ENCODE measurements around the gene GRIA4. TPM values are rescaled to one million over a fixed set of nuclear protein-coding genes. Genes with fewer than 3 reads are reported as not detected.

GRIA4 gene
- total and polyA plus RNA-seq, 2 donors, result 3.1 TPM; not detected in 1

DNA sequence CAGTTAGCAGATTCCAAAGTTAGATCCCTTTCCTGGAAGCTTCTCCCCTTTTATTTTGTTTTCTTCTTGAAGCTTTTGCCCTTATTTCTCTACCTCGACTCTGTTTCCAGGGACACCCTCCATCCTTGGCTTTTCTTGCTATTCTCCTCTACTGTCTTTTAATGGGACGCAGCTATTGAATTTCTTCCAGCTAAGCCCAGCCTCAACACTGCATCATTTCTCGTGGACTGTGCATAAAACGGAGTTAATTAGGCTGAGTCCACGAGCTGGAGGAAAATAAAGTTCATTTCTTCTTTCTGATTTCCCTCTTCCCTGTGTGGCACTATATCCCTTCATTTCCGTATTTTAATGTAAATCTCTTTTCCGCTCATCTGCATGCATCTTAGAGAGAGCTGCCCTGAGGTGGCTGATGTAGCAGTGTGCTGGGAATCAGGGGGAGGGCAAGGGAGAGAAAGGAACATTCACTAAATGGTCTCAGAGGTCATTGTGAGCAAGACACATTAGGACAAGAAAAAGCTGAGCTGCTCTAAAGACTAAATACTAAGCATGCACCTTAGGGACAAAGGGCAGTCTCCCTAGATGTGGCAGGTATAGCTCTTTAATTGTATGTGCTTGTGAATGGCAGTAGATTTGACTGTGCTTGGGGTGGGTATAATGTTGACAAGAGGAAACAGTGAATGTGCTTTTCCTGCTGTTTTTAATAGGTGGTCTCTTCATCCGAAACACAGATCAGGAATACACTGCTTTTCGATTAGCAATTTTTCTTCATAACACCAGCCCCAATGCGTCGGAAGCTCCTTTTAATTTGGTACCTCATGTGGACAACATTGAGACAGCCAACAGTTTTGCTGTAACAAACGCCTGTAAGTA, 1.9 kb downstream of the GRIA4 start:
- Histone ChIP-seq H3K27ac (ENCODE audit: low read depth) (no peak overlapping the region), H3K4me3 (ENCODE audit: low read depth, low read length) (no peak overlapping the region)
- WGBS, result 38% methylated on average over 12 of the region's 12 CpGs

DNA sequence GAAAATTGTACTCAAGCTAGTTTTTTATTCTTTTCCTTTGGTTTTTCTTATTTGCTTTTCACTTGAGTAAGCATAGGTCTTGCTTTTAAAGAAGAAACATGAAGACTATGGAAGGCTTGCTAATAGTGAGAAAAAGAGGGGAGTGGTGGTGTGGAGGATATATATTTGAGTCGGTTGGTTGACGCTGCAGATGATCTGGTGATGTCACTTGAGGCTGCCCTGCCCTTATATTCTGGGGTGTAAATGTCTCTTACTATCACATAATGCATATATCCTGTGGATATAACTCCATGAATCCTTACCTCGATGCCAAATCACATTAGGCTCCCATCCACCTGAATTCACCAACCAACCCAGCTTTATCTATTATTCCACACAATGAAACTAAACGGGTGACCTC, 2.9 kb downstream of the GRIA4 start:
- H3K27ac ChIP-seq (ENCODE audit: low read depth), result no peak overlapping the region

More for the DNA sequence above, 1.9 kb downstream of the GRIA4 start:
- no peak for DNase-seq (ENCODE audit: extremely low spot score)
- Histone ChIP-seq H3K4me1 (ENCODE audit: insufficient read depth) (no peaks in the 10 kb centered on the region), H3K36me3 (ENCODE audit: insufficient read depth) (no peaks in the 10 kb centered on the region)

GRCh38 chr11:105613183-105613582, 3.3 kb downstream of the GRIA4 start:
- no peak overlapping the region for H3K27ac ChIP-seq (ENCODE audit: low read depth)
- H3K4me3 ChIP-seq (ENCODE audit: low read depth, low read length), result no peak overlapping the region
- no peaks in the 10 kb centered on the region for H3K4me1 ChIP-seq (ENCODE audit: insufficient read depth)
- DNase-seq (ENCODE audit: extremely low spot score), result no peak
- H3K36me3 ChIP-seq (ENCODE audit: insufficient read depth), result no peaks in the 10 kb centered on the region

More for the DNA sequence above, 2.9 kb downstream of the GRIA4 start:
- WGBS, result 87% methylated on average over 4 of the region's 4 CpGs
- no peak for DNase-seq (ENCODE audit: extremely low spot score)
- Histone ChIP-seq H3K4me3 (ENCODE audit: low read depth, low read length) (no peak overlapping the region), H3K4me1 (ENCODE audit: insufficient read depth) (no peaks in the 10 kb centered on the region), H3K36me3 (ENCODE audit: insufficient read depth) (no peaks in the 10 kb centered on the region)

DNA sequence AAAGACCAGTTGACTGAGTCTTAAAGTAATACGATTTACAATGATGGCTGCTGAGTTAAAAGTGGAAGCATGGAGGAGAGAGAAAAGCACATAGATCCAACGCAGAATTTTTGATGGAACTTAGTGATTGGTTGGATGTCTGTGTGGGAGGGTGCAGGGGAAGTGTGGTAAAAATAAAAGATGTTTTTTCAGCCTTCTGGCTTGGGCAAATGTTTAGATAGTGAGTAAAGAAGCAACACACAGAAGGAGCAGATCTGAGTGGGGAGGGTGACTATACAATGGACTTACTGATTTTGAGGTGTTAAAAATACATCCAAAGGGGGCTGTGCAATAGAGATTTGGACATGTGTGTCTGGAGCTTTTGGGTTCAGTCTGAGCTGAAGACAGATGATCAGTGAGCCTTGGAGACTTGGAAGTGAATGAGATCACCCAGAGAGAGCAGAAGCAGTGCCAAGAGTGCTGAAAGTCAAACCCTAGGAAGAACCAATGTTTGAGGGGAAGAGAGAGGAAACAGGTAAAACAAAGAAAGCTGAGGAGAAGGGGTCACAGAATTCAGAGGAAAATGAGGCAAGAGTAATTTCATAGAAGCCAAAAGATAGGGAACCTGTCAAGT, 8.6 kb downstream of the GRIA4 start:
- WGBS, result 86% methylated on average over 2 of the region's 2 CpGs
- Histone ChIP-seq H3K36me3 (ENCODE audit: insufficient read depth) (no peaks in the 10 kb centered on the region), H3K4me3 (ENCODE audit: low read depth, low read length) (no peak overlapping the region), H3K27ac (ENCODE audit: low read depth) (no peak overlapping the region), H3K4me1 (ENCODE audit: insufficient read depth) (no peaks in the 10 kb centered on the region)
- DNase-seq (ENCODE audit: extremely low spot score), result no peak

DNA sequence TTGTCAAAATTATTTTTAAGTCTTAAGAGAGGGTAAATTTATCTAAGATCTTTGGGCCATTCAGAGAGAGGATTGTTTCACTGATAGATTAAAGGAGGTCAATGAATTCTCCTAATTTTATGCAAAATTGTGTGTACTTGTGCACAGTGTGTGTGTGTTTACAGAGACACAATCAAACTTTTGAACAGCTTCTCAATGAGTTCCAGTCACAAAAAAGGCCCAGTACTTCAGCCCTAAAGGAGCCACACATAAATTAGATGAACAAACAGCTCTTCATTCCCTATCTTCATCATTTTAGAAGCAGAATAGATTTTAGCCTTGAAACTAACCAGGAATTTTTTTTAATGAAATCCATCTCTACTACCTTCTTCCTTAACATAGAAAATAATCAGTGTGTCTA, 9.7 kb downstream of the GRIA4 start:
- H3K4me1 ChIP-seq (ENCODE audit: insufficient read depth), result no peaks in the 10 kb centered on the region
- no peak overlapping the region for H3K27ac ChIP-seq (ENCODE audit: low read depth)
- no peak overlapping the region for H3K4me3 ChIP-seq (ENCODE audit: low read depth, low read length)
- DNase-seq (ENCODE audit: extremely low spot score), result no peak
- H3K36me3 ChIP-seq (ENCODE audit: insufficient read depth), result no peaks in the 10 kb centered on the region

GRCh38 chr11:105622016-105622415, 12.1 kb downstream of the GRIA4 start:
- H3K4me1 ChIP-seq (ENCODE audit: insufficient read depth), result no peaks in the 10 kb centered on the region
- no peak overlapping the region for H3K4me3 ChIP-seq (ENCODE audit: low read depth, low read length)
- H3K27ac ChIP-seq (ENCODE audit: low read depth), result no peak overlapping the region
- WGBS, result 43% methylated on average over 2 of the region's 2 CpGs
- H3K36me3 ChIP-seq (ENCODE audit: insufficient read depth), result no peaks in the 10 kb centered on the region
- no peak for DNase-seq (ENCODE audit: extremely low spot score)

GRCh38 chr11:105632316-105632715, 22.4 kb downstream of the GRIA4 start:
- H3K4me3 ChIP-seq (ENCODE audit: low read depth, low read length), result no peak overlapping the region
- DNase-seq (ENCODE audit: extremely low spot score), result no peak
- H3K36me3 ChIP-seq (ENCODE audit: insufficient read depth), result no peaks in the 10 kb centered on the region
- H3K27ac ChIP-seq (ENCODE audit: low read depth), result no peak overlapping the region
- H3K4me1 ChIP-seq (ENCODE audit: insufficient read depth), result no peaks in the 10 kb centered on the region

GRCh38 chr11:105635466-105635865, 25.6 kb downstream of the GRIA4 start:
- WGBS, result 85% methylated on average over 4 of the region's 4 CpGs
- H3K27ac ChIP-seq (ENCODE audit: low read depth), result no peak overlapping the region

DNA sequence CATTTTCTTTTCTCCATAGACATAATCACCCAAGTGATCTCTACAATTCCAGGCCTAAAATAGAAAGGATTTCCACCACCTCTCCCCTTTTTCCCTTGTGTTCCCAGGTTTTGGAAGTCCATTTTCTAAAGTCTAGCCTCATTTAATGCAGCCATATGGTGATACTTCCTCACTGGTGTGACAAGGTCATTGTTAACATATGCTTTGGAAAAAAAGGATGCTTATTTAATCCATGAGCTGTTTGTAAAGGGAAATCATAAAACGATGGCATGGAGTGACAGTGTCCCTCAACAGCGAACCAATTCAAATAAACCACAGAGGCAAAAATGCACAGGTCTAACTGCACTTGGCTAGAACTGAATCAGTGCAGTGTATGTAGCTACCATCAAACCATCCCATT, 26.6 kb downstream of the GRIA4 start:
- Histone ChIP-seq H3K4me3 (ENCODE audit: low read depth, low read length) (no peak overlapping the region), H3K4me1 (ENCODE audit: insufficient read depth) (no peaks in the 10 kb centered on the region), H3K36me3 (ENCODE audit: insufficient read depth) (no peaks in the 10 kb centered on the region), H3K27ac (ENCODE audit: low read depth) (no peak overlapping the region)
- DNase-seq (ENCODE audit: extremely low spot score), result no peak
- 56% methylated on average over 2 of the region's 2 CpGs for WGBS

More at GRCh38 chr11:105635466-105635865, 25.6 kb downstream of the GRIA4 start:
- no peak for DNase-seq (ENCODE audit: extremely low spot score)
- Histone ChIP-seq H3K36me3 (ENCODE audit: insufficient read depth) (no peaks in the 10 kb centered on the region), H3K4me3 (ENCODE audit: low read depth, low read length) (no peak overlapping the region), H3K4me1 (ENCODE audit: insufficient read depth) (no peaks in the 10 kb centered on the region)

DNA sequence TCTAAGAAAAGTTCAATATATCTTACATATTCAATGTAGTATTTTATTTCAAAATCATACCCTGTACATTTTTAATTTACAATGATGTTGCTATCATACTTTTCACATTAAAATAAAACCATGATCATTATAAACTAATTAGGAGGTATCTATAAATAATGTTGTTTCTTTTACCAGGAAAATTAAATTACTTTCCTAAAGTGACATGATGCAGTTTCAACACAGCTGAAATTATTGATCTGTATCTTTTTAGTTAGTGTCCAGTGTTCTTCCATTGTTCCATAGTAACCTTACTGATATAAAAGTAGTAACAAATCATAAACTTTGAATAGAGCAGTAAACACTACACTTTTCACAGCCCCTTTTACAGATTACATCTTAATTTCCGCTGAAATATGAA, 29.7 kb downstream of the GRIA4 start:
- DNase-seq (ENCODE audit: extremely low spot score), result no peak
- Histone ChIP-seq H3K36me3 (ENCODE audit: insufficient read depth) (no peaks in the 10 kb centered on the region), H3K4me3 (ENCODE audit: low read depth, low read length) (no peak overlapping the region), H3K27ac (ENCODE audit: low read depth) (no peak overlapping the region), H3K4me1 (ENCODE audit: insufficient read depth) (no peaks in the 10 kb centered on the region)
- WGBS, result 86% methylated on average over 1 of the region's 1 CpG

- Histone ChIP-seq H3K4me1 (ENCODE audit: insufficient read depth) (no peaks in the 10 kb centered on the region), H3K4me3 (ENCODE audit: low read depth, low read length) (no peak overlapping the region), H3K27ac (ENCODE audit: low read depth) (no peak overlapping the region), H3K36me3 (ENCODE audit: insufficient read depth) (no peaks in the 10 kb centered on the region)
- no peak for DNase-seq (ENCODE audit: extremely low spot score)
Measured at GRCh38 chr11:105641433-105641832, 31.6 kb downstream of the GRIA4 start.

GRCh38 chr11:105642870-105643269, 33.0 kb downstream of the GRIA4 start:
- Histone ChIP-seq H3K27ac (ENCODE audit: low read depth) (no peak overlapping the region), H3K36me3 (ENCODE audit: insufficient read depth) (no peaks in the 10 kb centered on the region), H3K4me1 (ENCODE audit: insufficient read depth) (no peaks in the 10 kb centered on the region), H3K4me3 (ENCODE audit: low read depth, low read length) (no peak overlapping the region)
- DNase-seq (ENCODE audit: extremely low spot score), result no peak

DNA sequence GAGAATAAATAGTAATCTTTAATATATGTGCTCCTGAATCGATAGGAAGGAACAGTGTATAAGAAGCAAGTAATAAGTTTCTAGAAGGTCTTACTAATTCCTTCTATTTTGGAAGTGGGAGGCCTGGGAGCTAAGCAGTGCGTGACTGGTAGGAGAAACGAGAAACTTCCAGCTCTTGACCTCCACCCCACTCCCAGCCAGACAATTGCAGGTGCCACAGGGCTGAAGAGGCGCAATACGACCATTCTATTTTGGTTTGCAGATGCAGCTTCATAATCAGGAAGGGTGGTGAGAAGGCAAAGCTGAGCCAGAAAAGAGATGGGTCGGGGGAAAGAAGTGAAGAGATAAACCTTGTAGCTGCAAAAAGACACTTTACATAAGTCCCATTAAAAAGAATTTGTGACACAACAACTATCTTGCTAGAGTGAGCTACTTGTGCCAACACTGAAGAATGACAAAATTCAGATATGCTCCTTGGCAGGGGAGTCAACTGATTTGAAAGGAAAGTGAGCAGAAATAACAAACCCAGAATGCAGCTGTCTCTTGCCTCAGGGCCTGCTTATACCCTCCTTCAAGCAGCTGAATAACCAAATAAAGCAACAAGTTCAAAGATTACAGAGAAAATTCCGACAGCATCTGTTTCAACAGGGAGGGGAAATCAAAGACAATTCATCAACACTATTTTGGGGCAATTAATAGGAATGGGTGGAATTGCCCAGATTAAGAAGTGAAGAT, 35.1 kb downstream of the GRIA4 start:
- no peak overlapping the region for H3K4me3 ChIP-seq (ENCODE audit: low read depth, low read length)
- no peak overlapping the region for H3K27ac ChIP-seq (ENCODE audit: low read depth)
- WGBS, result 76% methylated on average over 7 of the region's 7 CpGs
- DNase-seq (ENCODE audit: extremely low spot score), result no peak
- H3K36me3 ChIP-seq (ENCODE audit: insufficient read depth), result no peaks in the 10 kb centered on the region
- no peaks in the 10 kb centered on the region for H3K4me1 ChIP-seq (ENCODE audit: insufficient read depth)

DNA sequence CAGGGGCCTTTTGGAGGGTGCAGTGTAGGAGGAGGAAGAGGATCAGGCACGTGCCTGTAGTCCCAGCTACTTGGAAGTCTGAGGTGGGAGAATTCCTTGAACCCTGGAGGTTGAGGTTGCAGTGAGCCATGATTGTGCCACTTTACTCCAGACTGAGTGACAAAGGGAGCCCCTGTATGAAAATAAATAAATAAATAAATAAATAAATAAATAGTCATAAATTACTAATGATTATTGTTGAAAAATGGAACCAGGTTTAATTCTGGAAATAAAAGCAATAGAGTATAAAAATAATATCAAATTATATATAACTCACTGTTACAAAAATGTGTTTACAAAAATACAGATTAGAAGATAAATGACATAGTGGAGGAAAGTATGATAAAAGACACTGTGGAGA, 37.9 kb downstream of the GRIA4 start:
- Histone ChIP-seq H3K36me3 (ENCODE audit: insufficient read depth) (no peaks in the 10 kb centered on the region), H3K4me1 (ENCODE audit: insufficient read depth) (no peaks in the 10 kb centered on the region), H3K27ac (ENCODE audit: low read depth) (no peak overlapping the region), H3K4me3 (ENCODE audit: low read depth, low read length) (no peak overlapping the region)
- WGBS, result 73% methylated on average over 1 of the region's 1 CpG
- DNase-seq (ENCODE audit: extremely low spot score), result no peak
